Effector memory CD8-positive, alpha-beta T cell (primary cell): ENCODE data around the gene P2RY11.
A peak's percentile ranks its signal among the peaks of the same experiment; 100 is the strongest.

Source experiments
- ATAC-seq: fragments of 150-1000 bp; cut with Tn5 transposase; replicated peaks from 2 replicates; pipeline ENCODE4 v1.10.0; 2021; ENCODE audit warnings: mild to moderate bottlenecking, moderate library complexity
- DNase-seq, 3 experiments: peaks; one replicate each; pipeline ENCODE4 v3.0.0; 2021
- H3K27ac Mint-ChIP-seq, 2 donors: one replicate each; pipeline ENCODE4 v1.8.0; 2022; ENCODE audit warnings: mild to moderate bottlenecking in 2 of 2, mixed read lengths in 2 of 2, moderate library complexity in 2 of 2
- H3K27me3 Mint-ChIP-seq, 2 donors: one replicate each; pipeline ENCODE4 v1.8.0; 2022; ENCODE audit warnings: mixed read lengths in 2 of 2
- H3K36me3 Mint-ChIP-seq: one replicate; pipeline ENCODE4 v1.8.0; 2022; ENCODE audit warnings: mild to moderate bottlenecking, moderate library complexity, mixed read lengths; ENCODE audit not compliant: insufficient read depth
- H3K4me1 Mint-ChIP-seq, 2 donors: one replicate each; pipeline ENCODE4 v1.8.0; 2022; ENCODE audit warnings: low read depth in 2 of 2, mixed read lengths in 2 of 2
- H3K4me3 Mint-ChIP-seq, 2 donors: one replicate each; pipeline ENCODE4 v1.8.0; 2022; ENCODE audit warnings: mild to moderate bottlenecking in 2 of 2, mixed read lengths in 2 of 2, moderate library complexity in 2 of 2
- H3K9me3 Mint-ChIP-seq, 2 donors: one replicate each; pipeline ENCODE4 v1.8.0; 2022; ENCODE audit warnings: mixed read lengths in 2 of 2

P2RY11 gene

DNA sequence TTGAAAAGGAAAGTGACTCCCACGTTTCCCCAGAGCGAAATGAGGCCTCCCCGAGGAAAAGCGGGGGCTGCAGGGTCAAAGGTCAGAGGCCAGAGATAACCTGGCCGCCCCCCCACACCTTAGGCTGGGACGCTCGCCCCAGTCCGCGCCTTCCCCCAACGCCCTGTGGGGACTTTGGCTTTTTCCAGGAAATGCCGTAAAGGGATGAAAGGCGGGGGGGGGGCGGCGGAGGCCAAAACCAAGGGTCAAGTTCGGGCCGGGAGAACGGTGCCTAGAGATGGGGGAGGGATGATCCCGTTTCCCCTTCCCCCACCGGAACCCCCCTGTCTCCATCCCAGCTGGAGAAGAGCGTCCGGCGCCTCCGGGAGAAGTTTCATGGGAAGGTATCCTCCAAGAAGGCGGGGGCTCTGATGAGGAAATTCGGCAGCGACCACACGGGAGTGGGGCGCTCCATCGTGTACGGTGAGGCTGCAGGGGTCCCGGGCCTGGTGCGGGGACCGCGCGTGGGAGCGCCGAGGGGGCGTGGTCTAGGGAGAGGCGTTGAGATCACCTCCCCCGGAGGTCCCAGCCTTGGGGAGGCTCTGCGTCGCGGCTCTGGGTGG lies 24.8 kb upstream of the P2RY11 start:
- peak overlapping the region; percentile 84 to 90 for H3K4me3 Mint-ChIP-seq
- ATAC-seq (no peak), DNase-seq (no peak)
- H3K27me3 Mint-ChIP-seq, result no peaks in the 10 kb centered on the region
- H3K36me3 Mint-ChIP-seq, result peaks cover 25% of the 10 kb centered on the region
- peaks cover 14 to 15% of the 10 kb centered on the region in 2 donors for H3K4me1 Mint-ChIP-seq
- no peaks in the 10 kb centered on the region for H3K9me3 Mint-ChIP-seq
- H3K27ac Mint-ChIP-seq, result peak overlapping the region; percentile 49 to 85

DNA sequence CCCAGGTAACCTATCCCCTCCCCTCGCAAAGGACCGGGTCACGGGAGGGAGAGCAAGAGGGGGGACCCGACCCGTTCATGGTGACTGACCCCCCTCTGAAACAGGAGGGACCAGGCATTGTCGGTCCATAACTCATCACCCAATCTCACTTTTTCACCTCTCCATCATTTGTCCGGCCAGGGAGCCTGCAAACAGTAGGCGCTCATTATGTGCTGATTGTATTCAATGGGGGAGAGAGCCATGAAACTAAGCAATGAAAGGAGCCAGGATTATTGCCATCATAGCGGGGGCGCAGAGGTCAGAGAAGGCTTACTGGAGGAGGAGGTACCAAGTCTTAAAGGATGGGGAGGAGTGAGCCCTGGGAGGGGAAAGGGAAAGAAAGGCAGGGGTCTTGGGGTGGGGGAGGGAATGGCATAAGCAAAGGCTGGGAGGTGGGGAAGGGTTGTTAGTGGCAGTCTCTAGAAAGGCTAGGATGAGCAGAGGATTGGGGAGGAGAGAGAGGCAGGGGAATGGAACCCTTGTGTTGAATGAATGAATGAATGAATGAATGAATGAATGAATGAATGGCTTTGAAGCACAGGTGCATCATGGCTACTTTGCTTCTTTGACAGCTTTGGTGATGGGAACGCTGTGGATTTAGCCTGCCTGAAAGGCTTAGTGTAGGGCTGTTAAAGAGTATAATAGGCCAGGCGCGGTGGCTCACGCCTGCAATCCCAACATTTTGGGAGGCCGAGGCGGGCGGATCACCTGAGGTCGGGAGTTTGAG lies 24.0 kb upstream of the P2RY11 start:
- no peak for DNase-seq
- ATAC-seq, result no peak
- Mint-ChIP-seq H3K36me3 (peaks cover 28% of the 10 kb centered on the region), H3K27ac (peak overlapping the region; percentile 49 to 85), H3K9me3 (no peaks in the 10 kb centered on the region), H3K4me1 (peaks cover 18 to 20% of the 10 kb centered on the region in 2 donors), H3K4me3 (peak overlapping the region; percentile 84 to 90), H3K27me3 (no peaks in the 10 kb centered on the region)

DNA sequence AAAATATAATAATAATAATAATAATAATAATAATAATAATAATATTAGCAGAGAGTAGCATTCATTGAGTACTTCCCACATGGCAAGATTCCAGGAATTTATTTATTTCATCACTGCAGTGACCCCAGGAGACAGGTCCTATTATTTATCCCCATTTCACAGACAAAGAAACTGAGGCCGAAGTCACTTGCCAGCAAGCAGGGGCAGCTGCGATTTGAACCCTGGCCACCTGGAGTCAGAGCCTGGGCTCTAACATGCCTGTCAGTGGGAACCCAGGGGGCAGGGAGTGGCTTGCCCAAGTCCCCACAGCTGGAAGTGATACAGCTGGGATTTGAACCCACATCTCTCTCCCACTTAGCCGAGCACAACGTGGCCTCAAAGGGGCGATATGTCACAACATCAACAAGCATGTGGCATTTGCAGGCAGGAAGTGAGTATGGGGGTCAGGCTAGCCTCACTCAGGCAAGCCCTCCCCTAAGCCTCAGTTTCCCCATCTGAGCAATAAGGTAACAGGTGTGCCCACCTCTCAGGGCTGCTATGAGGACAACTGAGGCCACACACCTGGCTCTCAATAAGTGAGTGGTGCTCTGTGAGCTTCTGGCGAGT lies 22.4 kb upstream of the P2RY11 start:
- peaks cover 28% of the 10 kb centered on the region for H3K36me3 Mint-ChIP-seq
- ATAC-seq, result no peak
- no peaks in the 10 kb centered on the region for H3K9me3 Mint-ChIP-seq
- no peaks in the 10 kb centered on the region for H3K27me3 Mint-ChIP-seq
- H3K4me3 Mint-ChIP-seq, result no peak overlapping the region
- DNase-seq, result no peak
- H3K4me1 Mint-ChIP-seq, result peaks cover 18 to 20% of the 10 kb centered on the region in 2 donors
- peak overlapping the region in 1 of 2 donors; percentile 49 for H3K27ac Mint-ChIP-seq

DNA sequence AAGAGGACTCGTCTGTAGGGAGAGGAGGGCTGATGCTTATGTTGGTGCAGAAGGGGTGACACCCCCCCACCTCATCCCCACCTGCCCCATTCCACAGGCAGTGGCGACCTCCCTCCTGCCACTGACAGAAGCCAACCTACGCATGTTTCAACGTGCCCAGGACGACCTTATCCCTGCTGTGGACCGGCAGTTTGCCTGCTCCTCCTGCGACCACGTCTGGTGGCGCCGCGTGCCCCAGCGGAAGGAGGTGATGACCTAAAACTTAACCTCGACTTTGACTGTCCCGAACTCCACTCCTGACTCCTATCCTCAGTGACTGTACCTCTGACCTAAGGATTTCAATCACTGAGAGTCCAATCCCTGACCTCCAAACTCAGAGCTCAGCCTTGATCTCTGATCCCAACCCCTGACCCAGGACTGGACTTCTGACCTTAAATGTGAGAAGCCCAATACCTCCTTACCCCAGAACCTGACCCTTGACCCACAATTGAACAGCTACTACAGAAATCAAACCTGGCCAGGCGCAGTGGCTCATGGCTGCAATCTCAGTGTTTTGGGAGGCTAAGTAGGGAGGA lies 21.6 kb upstream of the P2RY11 start:
- Mint-ChIP-seq H3K27ac (peak overlapping the region in 1 of 2 donors; percentile 49), H3K36me3 (peaks cover 28% of the 10 kb centered on the region), H3K27me3 (no peaks in the 10 kb centered on the region), H3K4me3 (no peak overlapping the region), H3K9me3 (no peaks in the 10 kb centered on the region), H3K4me1 (peaks cover 18 to 20% of the 10 kb centered on the region in 2 donors)
- no peak for ATAC-seq
- DNase-seq, result no peak

DNA sequence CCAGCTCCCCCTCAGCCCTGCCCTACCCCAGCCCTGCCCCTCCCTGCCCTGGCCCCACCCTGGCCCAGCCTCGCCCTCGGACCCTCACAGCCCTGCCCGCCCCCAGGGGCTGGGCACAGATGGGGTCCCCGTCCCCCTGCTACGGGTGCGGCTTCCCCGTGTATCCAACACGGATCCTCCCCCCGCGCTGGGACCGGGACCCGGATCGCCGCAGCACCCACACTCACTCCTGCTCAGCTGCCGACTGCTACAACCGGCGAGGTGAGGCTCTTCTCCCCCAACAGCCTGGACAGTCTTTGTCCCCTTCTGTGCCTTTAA lies 20.2 kb upstream of the P2RY11 start:
- Mint-ChIP-seq H3K27ac (peak overlapping the region in 1 of 2 donors; percentile 86), H3K9me3 (no peaks in the 10 kb centered on the region), H3K27me3 (no peaks in the 10 kb centered on the region), H3K36me3 (peaks cover 36% of the 10 kb centered on the region), H3K4me1 (peaks cover 16 to 20% of the 10 kb centered on the region in 2 donors), H3K4me3 (peak overlapping the region in 1 of 2 donors; percentile 28)
- DNase-seq (no peak), ATAC-seq (no peak)

DNA sequence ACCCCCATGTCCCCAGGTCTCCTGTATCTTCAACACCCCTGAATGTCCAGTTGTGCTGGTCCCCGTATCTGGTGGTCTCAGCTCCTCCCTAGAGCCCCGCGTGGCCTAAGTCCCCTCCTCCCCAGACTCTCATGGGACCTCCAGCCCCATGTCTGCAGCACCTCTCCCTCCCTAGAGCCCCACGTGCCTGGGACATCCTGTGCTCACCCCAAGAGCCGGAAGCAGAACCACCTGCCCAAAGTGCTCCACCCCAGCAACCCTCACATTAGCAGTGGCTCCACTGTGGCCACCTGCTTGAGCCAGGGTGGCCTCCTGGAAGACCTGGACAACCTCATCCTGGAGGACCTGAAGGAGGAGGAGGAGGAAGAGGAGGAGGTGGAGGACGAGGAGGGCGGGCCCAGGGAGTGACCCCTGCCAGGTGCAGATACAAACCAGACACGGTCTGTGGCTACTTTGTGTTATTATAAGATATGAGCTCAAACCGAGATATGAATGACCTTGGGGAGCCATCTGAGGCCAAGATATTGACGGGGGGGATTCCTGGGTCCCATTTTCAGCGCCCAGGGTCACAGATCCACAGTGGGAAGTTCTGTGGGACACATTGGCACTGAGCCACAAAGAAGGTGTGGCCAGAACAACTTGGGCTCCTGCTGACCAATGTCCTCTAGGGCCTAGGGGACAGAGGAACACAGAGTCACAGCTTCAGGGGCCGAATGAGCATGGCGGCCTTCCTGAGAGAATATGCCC lies 19.4 kb upstream of the P2RY11 start:
- peaks cover 15 to 17% of the 10 kb centered on the region in 2 donors for H3K4me1 Mint-ChIP-seq
- DNase-seq, result no peak
- H3K27ac Mint-ChIP-seq, result peak overlapping the region in 1 of 2 donors; percentile 86
- peaks cover 43% of the 10 kb centered on the region for H3K36me3 Mint-ChIP-seq
- no peaks in the 10 kb centered on the region for H3K9me3 Mint-ChIP-seq
- H3K4me3 Mint-ChIP-seq, result peak overlapping the region in 1 of 2 donors; percentile 28
- H3K27me3 Mint-ChIP-seq, result no peaks in the 10 kb centered on the region
- ATAC-seq, result no peak

DNA sequence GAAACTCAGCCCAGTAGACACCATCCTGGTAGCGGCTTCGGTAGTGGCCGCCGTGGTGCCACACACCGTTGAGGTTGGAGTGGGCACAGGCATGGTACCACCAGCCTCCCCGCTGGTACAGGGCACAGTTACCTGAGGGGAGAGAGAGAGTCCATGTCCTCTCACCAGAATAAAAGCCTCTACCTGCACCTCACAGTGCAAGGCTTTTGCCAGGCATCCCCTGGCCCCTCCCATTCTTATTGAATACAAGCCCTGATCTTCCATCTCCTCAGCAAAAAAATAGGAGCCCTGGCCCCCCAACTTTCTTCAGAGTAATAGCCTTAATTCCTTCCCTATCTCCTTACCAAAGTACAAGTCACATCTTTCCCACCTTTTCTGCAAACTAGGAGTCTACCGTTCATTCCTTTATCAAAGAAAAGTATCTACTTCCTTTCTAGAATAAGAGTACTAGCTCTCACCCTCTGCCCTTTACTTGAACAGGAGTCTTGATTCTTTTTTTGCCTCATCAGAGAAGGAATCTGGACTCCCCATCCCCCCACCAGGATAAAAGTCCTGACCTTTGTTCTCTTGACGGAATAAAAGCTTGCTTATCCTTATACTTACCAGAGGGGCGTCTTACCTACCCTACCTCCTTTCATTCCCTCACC lies 18.7 kb upstream of the P2RY11 start:
- peak overlapping the region; percentile 33 to 47 for H3K27ac Mint-ChIP-seq
- H3K36me3 Mint-ChIP-seq, result peaks cover 42% of the 10 kb centered on the region

DNA sequence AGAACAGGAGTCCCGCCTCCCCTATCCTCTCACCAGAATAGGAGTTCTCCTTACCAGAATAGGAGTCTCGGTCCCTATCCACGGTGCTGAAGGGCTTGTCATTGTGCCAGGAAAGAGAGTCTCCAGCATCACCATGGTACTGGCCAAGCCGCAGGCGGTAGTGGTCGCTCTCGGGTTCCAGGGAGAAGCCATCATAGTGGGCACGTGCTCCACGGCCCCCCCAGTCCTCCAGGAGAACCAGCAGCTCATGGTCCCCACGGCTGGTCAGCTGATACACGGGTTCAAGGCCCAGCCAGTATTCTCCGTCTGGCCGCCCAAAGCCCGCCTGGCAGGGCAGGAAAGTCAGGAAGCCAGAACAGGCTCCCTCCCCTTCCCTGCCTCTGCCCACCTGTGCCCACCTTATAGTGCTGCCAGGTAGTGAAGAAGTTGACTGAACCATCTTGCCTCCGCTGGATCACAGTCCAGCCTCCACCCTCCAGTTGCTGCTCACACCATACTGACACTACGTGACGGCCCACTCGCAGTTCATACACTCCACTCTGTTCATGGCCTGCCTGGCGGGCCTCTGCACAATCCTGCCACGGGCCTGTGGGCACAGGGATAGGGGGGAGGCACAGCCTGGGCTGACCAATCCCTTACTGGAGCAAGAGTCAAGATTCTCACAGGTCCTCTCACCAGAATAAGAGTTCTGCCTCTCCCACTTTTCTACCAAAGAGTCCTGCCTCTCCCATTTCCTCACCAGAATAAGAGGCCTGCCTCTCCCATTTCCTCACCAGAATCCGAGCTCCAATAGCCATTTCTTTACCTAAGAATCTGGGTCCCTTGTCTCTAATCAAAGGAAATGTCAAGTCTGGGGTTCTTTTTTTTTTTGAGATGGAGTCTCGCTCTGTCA lies 18.0 kb upstream of the P2RY11 start:
- Mint-ChIP-seq H3K9me3 (no peaks in the 10 kb centered on the region), H3K4me1 (peaks cover 9 to 11% of the 10 kb centered on the region in 2 donors), H3K27ac (peak overlapping the region; percentile 35 to 55), H3K4me3 (no peak overlapping the region), H3K36me3 (peaks cover 36% of the 10 kb centered on the region), H3K27me3 (no peaks in the 10 kb centered on the region)
- DNase-seq (no peak), ATAC-seq (no peak)

More for the DNA sequence above, 18.7 kb upstream of the P2RY11 start:
- Mint-ChIP-seq H3K27me3 (no peaks in the 10 kb centered on the region), H3K4me1 (peaks cover 8 to 10% of the 10 kb centered on the region in 2 donors), H3K4me3 (no peak overlapping the region), H3K9me3 (no peaks in the 10 kb centered on the region)
- ATAC-seq, result no peak
- DNase-seq, result no peak

DNA sequence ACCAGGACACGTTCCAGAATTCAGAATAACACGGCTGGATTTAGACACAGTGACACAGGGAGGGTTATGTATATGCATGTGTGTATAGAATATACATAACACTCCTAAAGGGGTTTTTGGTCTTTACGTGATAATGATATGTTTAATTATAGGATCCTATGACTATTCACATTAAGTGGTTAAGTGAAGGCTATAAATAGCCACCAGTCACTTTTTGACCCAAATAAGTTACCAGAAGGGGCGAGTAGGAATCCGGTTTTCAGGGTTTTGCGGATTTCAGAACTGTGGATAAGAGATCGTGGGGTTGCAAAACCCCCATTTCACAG lies 15.9 kb upstream of the P2RY11 start:
- Mint-ChIP-seq H3K36me3 (peaks cover 32% of the 10 kb centered on the region), H3K9me3 (no peaks in the 10 kb centered on the region), H3K4me1 (peaks cover 21 to 25% of the 10 kb centered on the region in 2 donors), H3K27ac (peak overlapping the region; percentile 55 to 58), H3K27me3 (no peaks in the 10 kb centered on the region), H3K4me3 (no peak overlapping the region)
- ATAC-seq (no peak), DNase-seq (no peak)

DNA sequence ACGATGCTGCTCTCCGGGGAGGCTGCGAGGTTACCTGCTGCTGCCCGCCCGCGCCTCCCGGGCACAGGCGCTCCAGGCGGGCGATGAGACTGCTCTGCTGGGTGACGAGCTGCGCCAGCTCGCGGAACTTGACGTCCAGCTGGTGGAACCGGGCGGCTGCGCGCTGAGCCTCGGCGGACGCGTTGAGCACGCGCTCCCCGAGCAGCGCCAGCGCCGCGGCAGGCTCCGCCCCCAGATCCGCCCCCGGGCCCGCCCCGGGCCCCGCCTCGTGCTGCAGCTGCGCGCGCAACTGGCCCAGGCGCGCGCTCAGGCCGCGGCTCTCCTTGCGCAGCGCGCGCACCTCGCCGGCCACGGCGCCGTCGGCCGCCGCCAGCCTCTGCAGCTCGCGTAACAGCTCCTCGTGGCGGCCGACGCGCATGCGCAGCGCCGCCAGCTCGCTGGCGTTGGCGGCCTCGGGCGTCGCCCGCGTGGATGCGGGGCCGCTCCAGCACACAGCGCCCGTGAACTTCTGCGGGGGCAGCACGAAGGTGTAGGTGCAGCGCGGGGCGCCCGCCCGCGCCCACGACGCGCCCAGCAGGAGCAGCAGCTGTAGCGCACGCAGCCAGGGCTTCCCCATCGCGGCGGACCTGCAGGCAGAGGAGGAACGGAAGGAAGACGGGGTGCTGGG lies 15.4 kb upstream of the P2RY11 start:
- H3K9me3 Mint-ChIP-seq, result no peaks in the 10 kb centered on the region
- peaks cover 23 to 26% of the 10 kb centered on the region in 2 donors for H3K4me1 Mint-ChIP-seq
- peak; percentile 82 to 91 (median 89) for DNase-seq
- peak; percentile 89 for ATAC-seq
- H3K36me3 Mint-ChIP-seq, result peaks cover 32% of the 10 kb centered on the region
- H3K4me3 Mint-ChIP-seq, result peak overlapping the region; percentile 59 to 63
- no peaks in the 10 kb centered on the region for H3K27me3 Mint-ChIP-seq
- H3K27ac Mint-ChIP-seq, result peak overlapping the region; percentile 58 to 78

DNA sequence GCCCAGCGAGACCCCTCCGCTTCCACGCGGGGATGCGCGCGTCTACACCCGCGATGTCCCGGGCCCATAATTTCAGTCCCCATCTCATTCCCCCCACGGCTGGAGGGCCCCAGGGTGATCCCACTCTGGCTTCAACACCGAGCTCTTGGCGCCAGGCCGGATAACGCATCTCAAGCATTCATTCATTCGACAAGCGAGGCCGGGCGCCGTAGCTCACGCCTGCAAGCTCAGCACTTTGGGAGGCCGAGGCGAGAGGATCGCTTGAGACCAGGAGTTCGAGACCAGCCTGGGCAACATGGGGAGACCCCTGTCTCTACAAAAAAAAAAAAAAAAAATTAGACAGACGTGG lies 14.9 kb upstream of the P2RY11 start:
- ATAC-seq, result no peak
- H3K27ac Mint-ChIP-seq, result peak overlapping the region in 1 of 2 donors; percentile 78

More for the DNA sequence above, 14.9 kb upstream of the P2RY11 start:
- Mint-ChIP-seq H3K36me3 (peaks cover 32% of the 10 kb centered on the region), H3K4me1 (peaks cover 22 to 24% of the 10 kb centered on the region in 2 donors), H3K4me3 (peak overlapping the region; percentile 59 to 63), H3K9me3 (no peaks in the 10 kb centered on the region), H3K27me3 (no peaks in the 10 kb centered on the region)
- no peak for DNase-seq
